ENCODE data around the gene CSNK1D. TPM values are rescaled to one million over a fixed set of nuclear protein-coding genes. Genes with fewer than 3 reads are reported as not detected.

The CSNK1D gene
- total RNA-seq, 1 experiment from 2014 or later: 137 TPM

DNA sequence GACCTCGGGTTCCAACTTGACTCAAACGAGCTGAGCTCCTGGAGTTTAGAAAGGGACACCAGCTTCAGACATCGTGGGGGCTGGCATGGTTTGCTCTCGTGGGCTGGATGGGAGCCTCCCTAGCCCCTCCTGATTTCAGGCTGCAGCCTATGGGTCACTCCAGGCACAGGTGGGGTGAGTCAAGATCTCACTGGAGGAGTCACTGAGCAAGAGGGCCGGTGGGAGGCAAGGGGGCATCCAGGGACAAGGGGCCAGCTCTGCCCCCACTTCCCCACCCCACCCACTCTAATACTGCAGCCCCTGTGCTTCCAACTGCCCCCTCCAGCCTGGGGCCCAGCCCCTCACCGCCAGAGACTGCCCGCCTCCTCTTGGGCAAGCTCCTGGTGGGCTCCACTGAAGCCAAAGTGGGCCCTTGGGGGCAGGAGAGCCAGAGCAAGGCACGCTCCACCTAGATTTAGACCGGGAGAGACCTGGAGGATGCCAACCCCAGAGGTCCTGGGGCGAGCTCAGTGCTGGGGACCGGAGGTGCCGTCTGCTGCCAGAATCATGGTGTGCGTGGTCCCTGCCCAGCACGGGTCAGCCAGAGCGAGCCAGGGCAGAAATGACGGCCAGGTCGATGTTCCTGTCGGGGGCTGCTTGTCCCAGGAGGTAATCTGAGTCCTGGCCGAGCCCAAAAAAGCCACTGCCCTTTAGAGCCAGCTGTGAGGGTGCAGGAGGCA lies 38.3 kb downstream of the CSNK1D start:
- no peak overlapping the region for H3K23ac ChIP-seq (ENCODE audit: insufficient read length, low read depth, low read length)
- H4K91ac ChIP-seq (ENCODE audit: insufficient read length, low read depth, low read length): no peak overlapping the region
- H4K20me1 ChIP-seq (ENCODE audit: control insufficient read depth, insufficient read depth, insufficient read length): no peaks in the 10 kb centered on the region
- H3K4me1 Mint-ChIP-seq: peaks cover 2 to 17% of the 10 kb centered on the region in 2 experiments
- H4K8ac ChIP-seq (replicated peaks; ENCODE audit: insufficient read length, low read depth, low read length): no peak overlapping the region
- H3K27me3 Mint-ChIP-seq (ENCODE audit: low read depth): peaks cover 13% of the 10 kb centered on the region
- H3K4ac ChIP-seq (ENCODE audit: low read depth, low read length): no peak overlapping the region
- H3K9me3 ChIP-seq (ENCODE audit: control insufficient read depth, low read depth, low read length): no peaks in the 10 kb centered on the region
- H3K27ac ChIP-seq (ENCODE audit: insufficient read length, low read depth, low read length): no peak overlapping the region
- peaks cover 2% of the 10 kb centered on the region; the same call in 1 of the 2 replicates for H3K27me3 ChIP-seq (ENCODE audit: insufficient read depth, low read length)
- H3K9ac ChIP-seq (ENCODE audit: extremely low read depth, insufficient read length, low read length): no peak overlapping the region
- no peak for DNase-seq
- no peak overlapping the region for H2AK5ac ChIP-seq (ENCODE audit: insufficient read length, low read length)
- peaks cover 3 to 5% (median 5%) of the 10 kb centered on the region in 3 experiments; a peak in 5 of 7 replicates for H3K36me3 Mint-ChIP-seq (ENCODE audit: insufficient read depth in 1 of 3, low read depth in 3 of 3)
- no peaks in the 10 kb centered on the region for H3K79me1 ChIP-seq (ENCODE audit: insufficient read depth, low read depth, low read length, poor library complexity, severe bottlenecking)
- no peak overlapping the region; the same call in 1 of the 2 replicates for H3K14ac ChIP-seq (ENCODE audit: insufficient read depth, low read length)
- H3K4me2 ChIP-seq (ENCODE audit: insufficient read depth, insufficient read length, low read length): no peak overlapping the region
- peaks cover 7% of the 10 kb centered on the region for H3K23me2 ChIP-seq (ENCODE audit: insufficient read length, low read depth, low read length, poor library complexity, severe bottlenecking)
- H2BK12ac ChIP-seq (ENCODE audit: insufficient read length, low read depth, low read length): no peak overlapping the region
- no peak overlapping the region for H2BK15ac ChIP-seq (ENCODE audit: low read depth, low read length)
- H4K5ac ChIP-seq (ENCODE audit: insufficient read length, low read depth, low read length): no peak overlapping the region
- no peak overlapping the region for H2BK5ac ChIP-seq (ENCODE audit: insufficient read length, low read length)
- H3K56ac ChIP-seq (ENCODE audit: insufficient read length, low read depth, low read length): no peak overlapping the region
- no peak overlapping the region for H3K27ac Mint-ChIP-seq
- TF ChIP-seq, protein P1, sequence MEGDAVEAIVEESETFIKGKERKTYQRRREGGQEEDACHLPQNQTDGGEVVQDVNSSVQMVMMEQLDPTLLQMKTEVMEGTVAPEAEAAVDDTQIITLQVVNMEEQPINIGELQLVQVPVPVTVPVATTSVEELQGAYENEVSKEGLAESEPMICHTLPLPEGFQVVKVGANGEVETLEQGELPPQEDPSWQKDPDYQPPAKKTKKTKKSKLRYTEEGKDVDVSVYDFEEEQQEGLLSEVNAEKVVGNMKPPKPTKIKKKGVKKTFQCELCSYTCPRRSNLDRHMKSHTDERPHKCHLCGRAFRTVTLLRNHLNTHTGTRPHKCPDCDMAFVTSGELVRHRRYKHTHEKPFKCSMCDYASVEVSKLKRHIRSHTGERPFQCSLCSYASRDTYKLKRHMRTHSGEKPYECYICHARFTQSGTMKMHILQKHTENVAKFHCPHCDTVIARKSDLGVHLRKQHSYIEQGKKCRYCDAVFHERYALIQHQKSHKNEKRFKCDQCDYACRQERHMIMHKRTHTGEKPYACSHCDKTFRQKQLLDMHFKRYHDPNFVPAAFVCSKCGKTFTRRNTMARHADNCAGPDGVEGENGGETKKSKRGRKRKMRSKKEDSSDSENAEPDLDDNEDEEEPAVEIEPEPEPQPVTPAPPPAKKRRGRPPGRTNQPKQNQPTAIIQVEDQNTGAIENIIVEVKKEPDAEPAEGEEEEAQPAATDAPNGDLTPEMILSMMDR (conservative IDR thresholded peaks at IDR 0.05): no peak
- H2BK20ac ChIP-seq (ENCODE audit: low read depth, low read length, poor library complexity, severe bottlenecking): no peak overlapping the region
- H2BK120ac ChIP-seq (ENCODE audit: low read depth, low read length, poor library complexity, severe bottlenecking): no peak overlapping the region
- no CpG with 5 or more reads among the region's 19 CpGs for WGBS (ENCODE audit: extremely low coverage, insufficient read length, low lambda C conversion rate)
- no peaks in the 10 kb centered on the region for H3K9me3 Mint-ChIP-seq
- H3K79me2 ChIP-seq (ENCODE audit: insufficient read depth, low read length): no peaks in the 10 kb centered on the region
- H2AFZ ChIP-seq (ENCODE audit: low read length): no peak overlapping the region
- H3T11ph ChIP-seq (ENCODE audit: low read length): no peak overlapping the region
- no peak overlapping the region for H3K4me3 Mint-ChIP-seq
- no peaks in the 10 kb centered on the region for H3K4me1 ChIP-seq (ENCODE audit: insufficient read depth, low read length)
- no peak overlapping the region for H3K18ac ChIP-seq (ENCODE audit: insufficient read length, low read depth, low read length)

Measured in H9 (cell line).